Activated CD4-positive, alpha-beta T cell treated with anti-CD3 and anti-CD28 coated beads for 36 hours (primary cell): ENCODE measurements around the gene KMT2C. TPM values are rescaled to one million over a fixed set of nuclear protein-coding genes. Genes with fewer than 3 reads are reported as not detected.

Experiments used
- ATAC-seq: fragments of 200-7000 bp; cut with Tn5 transposase; one replicate; pipeline ENCODE4 v1.10.0; 2021; ENCODE audit warnings: mild to moderate bottlenecking, moderate library complexity
- CTCF ChIA-PET: fragments of 350-600 bp; sonication (Branson Sonifier 250); formaldehyde crosslinking; loops from one replicate; lab custom pipeline; 2021; ENCODE audit warnings: antibody characterized with exemption; lab: Charles Lee
- POLR2A ChIA-PET: fragments of 350-600 bp; sonication (Branson Sonifier 250); formaldehyde crosslinking; loops from one replicate; lab custom pipeline; 2021; ENCODE audit warnings: antibody characterized with exemption, inconsistent platforms; lab: Charles Lee
- DNase-seq: peaks from one replicate; pipeline ENCODE4 v3.0.0-alpha.2; 2020
- H3K27ac Mint-ChIP-seq: one replicate; pipeline ENCODE4 v1.8.0; 2021; ENCODE audit warnings: mixed read lengths
- H3K27me3 Mint-ChIP-seq: one replicate; pipeline ENCODE4 v1.8.0; 2021; ENCODE audit warnings: mixed read lengths
- H3K36me3 Mint-ChIP-seq: one replicate; pipeline ENCODE4 v1.8.0; 2021; ENCODE audit warnings: low read depth, mixed read lengths
- H3K4me1 Mint-ChIP-seq: one replicate; pipeline ENCODE4 v1.8.0; 2021; ENCODE audit warnings: mixed read lengths
- H3K4me3 Mint-ChIP-seq: one replicate; pipeline ENCODE4 v1.8.0; 2021; ENCODE audit warnings: mild to moderate bottlenecking, moderate library complexity, mixed read lengths
- H3K9me3 Mint-ChIP-seq: one replicate; pipeline ENCODE4 v1.8.0; 2021; ENCODE audit warnings: low read depth, mixed read lengths
- intact Hi-C, 2 experiments: fragments of 100-400 bp; cut with DNase I in 1 of 2; cut with micrococcal nuclease in 1 of 2; formaldehyde crosslinking; loops; one replicate each; pipeline versions ENCODE4 v1.14.2 to v1.15.1; 2022 to 2024; cut with DNase I, micrococcal nuclease
- total RNA-seq, 2 experiments: library from RNA; stranded (reverse); gene quantifications; one replicate each; pipeline ENCODE4 v1.2.3, GENCODE V29; 2021

KMT2C gene
- total RNA-seq, 2 experiments from 2014 or later: 35.9 to 42.7 TPM

DNA sequence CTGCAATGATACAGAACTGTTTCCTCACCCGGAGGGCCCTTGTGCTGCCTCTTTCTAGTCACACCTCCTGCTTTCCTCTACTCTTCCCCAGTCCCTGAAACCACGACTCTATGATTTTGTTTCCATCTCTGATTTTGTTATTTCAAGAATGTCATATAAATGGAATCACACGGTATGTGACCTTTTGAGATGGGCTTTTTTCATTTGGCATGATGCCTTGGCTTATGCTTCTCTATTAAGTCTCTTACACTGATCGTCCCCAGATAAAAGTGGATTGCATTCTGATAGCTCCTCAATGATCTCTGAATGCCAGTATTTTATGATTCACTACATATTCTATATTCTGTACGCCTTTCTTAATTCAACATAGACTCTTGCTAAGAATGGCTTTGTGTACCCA lies 332.1 kb downstream of the KMT2C start:
- POLR2A ChIA-PET: no interaction called here
- Mint-ChIP-seq H3K4me1 (no peaks in the 10 kb centered on the region), H3K36me3 (peaks cover 30% of the 10 kb centered on the region)

DNA sequence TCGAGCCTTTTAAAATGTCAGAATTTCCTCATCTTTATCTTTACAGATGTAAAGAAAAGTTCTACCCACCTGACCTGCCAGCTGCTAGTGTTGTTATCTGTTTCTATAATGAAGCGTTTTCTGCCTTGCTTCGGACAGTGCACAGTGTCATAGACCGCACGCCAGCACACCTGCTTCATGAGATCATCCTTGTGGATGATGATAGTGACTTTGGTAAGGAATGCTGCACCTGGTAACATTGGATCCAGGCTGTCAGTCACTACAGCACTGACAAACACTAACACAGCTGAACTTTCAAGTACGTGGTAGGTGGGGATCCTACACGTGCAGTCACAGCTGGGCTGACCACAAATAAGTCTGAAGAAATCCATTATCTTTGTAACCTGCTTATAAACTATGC lies 332.7 kb downstream of the KMT2C start:
- DNase-seq (no peak), ATAC-seq (no peak)
- ChIA-PET CTCF (interaction anchor here (0.7 kb wide), 1 partner anchor 13 kb away, joined by 3 read pairs; no protein-coding TSS in a partner anchor), POLR2A (no interaction called here)
- no peaks in the 10 kb centered on the region for H3K9me3 Mint-ChIP-seq
- H3K4me1 Mint-ChIP-seq: no peaks in the 10 kb centered on the region
- intact Hi-C loops: no loop called here
- no peak overlapping the region for H3K27ac Mint-ChIP-seq
- peaks cover 30% of the 10 kb centered on the region for H3K36me3 Mint-ChIP-seq
- H3K27me3 Mint-ChIP-seq: no peaks in the 10 kb centered on the region
- no peak overlapping the region for H3K4me3 Mint-ChIP-seq

More for the DNA sequence above, 332.1 kb downstream of the KMT2C start:
- H3K27me3 Mint-ChIP-seq: no peaks in the 10 kb centered on the region
- intact Hi-C loops: no loop called here
- ATAC-seq: no peak
- H3K27ac Mint-ChIP-seq: peak overlapping the region; percentile 16
- CTCF ChIA-PET: no interaction called here
- no peaks in the 10 kb centered on the region for H3K9me3 Mint-ChIP-seq
- no peak for DNase-seq
- no peak overlapping the region for H3K4me3 Mint-ChIP-seq

DNA sequence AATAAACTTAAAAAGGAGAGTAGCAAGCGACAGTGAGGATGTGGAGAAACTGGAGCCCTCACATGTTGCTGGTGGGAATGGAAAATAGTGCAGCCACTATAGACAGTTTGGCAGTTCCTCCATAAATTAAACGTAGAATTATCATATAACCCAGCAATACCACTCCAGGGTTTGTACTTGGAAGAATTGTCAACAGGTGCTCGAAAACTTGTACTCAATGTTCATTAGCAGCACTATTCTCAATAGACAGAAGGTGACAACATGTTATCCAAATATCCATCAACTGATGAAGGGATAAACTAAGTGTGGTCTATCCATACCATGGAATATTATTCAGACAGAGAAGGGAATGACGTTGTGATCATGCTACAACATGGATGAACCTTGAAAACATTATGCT lies 338.5 kb downstream of the KMT2C start:
- H3K27ac Mint-ChIP-seq: no peak overlapping the region
- no peaks in the 10 kb centered on the region for H3K27me3 Mint-ChIP-seq
- intact Hi-C loops: no loop called here
- H3K4me3 Mint-ChIP-seq: no peak overlapping the region
- ChIA-PET CTCF (no interaction called here), POLR2A (no interaction called here)
- H3K9me3 Mint-ChIP-seq: no peaks in the 10 kb centered on the region
- peaks cover 15% of the 10 kb centered on the region for H3K36me3 Mint-ChIP-seq
- DNase-seq: no peak
- ATAC-seq: no peak
- no peaks in the 10 kb centered on the region for H3K4me1 Mint-ChIP-seq

DNA sequence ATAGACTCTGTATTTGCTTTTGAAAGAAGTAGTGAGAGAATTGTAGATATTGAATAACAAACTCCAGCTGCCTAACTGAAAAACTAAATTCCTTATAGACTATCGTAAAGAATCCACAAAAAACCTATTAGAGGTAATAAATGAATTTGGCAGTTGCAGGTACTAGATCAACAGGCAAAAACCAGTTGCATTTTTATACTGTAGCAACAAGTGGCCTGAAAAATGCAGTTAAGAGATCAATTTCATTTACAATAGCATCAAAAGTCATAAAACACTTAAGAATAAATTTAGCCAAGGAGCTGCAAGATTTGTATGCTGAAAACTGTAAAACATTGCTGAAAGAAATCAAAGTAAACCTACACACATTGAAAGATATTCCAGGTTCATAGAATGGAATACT lies 340.0 kb downstream of the KMT2C start:
- Mint-ChIP-seq H3K9me3 (no peaks in the 10 kb centered on the region), H3K4me1 (no peaks in the 10 kb centered on the region), H3K27ac (no peak overlapping the region), H3K4me3 (no peak overlapping the region), H3K36me3 (peaks cover 9% of the 10 kb centered on the region), H3K27me3 (no peaks in the 10 kb centered on the region)
- intact Hi-C loops: no loop called here
- ChIA-PET CTCF (interaction anchor here (0.6 to 0.8 kb wide), 2 partner anchors 19 to 234 kb away, joined by 3 read pairs; no protein-coding TSS in a partner anchor), POLR2A (no interaction called here)
- ATAC-seq (no peak), DNase-seq (no peak)

DNA sequence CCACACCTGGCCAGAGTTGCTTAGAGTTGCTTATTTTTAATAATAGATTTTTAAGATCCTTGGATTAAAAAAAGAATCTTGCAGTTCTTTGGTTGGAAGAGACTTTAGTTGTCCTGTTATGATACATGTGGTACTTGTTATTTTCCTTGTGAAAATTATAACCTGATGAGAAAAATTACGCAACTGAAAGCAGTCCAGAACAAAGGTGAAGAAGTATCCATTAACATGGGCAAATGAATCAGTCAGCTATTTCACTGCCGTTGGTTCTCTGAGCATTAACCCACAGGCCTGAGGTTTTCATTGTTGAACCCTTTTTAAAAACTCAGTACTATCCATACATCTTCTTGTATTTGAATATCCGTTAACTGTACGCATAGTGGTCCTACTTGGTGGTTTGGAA lies 342.1 kb downstream of the KMT2C start:
- CTCF ChIA-PET: interaction anchor here (0.7 to 1.3 kb wide), 2 partner anchors 10 to 335 kb away, joined by 3 read pairs; no protein-coding TSS in a partner anchor
- no peak for DNase-seq
- POLR2A ChIA-PET: no interaction called here
- Mint-ChIP-seq H3K27ac (no peak overlapping the region), H3K9me3 (peaks cover 8% of the 10 kb centered on the region), H3K36me3 (peaks cover 18% of the 10 kb centered on the region), H3K27me3 (no peaks in the 10 kb centered on the region), H3K4me1 (no peaks in the 10 kb centered on the region), H3K4me3 (no peak overlapping the region)
- no peak for ATAC-seq
- intact Hi-C loops: no loop called here

DNA sequence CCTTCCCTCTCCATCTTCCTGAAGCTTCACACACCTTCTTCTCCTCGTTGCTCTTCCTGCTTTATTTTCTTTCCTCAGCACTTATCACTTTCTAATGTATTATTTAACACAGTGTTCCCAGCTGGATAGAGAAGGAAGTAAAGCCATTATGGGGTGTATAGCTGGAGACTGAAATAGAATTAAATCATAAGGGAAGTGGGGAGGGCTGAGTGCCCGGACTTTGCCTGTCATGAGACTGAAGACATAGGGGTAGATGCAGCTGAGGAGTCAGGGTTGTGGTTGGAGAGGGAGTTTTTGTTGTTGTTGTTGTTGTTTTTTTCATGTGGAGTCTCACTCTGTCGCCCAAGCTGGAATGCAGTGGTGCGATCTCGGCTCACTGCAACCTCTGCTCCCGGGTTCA lies 345.1 kb downstream of the KMT2C start:
- Mint-ChIP-seq H3K4me3 (no peak overlapping the region), H3K4me1 (no peaks in the 10 kb centered on the region), H3K27me3 (no peaks in the 10 kb centered on the region), H3K36me3 (peaks cover 25% of the 10 kb centered on the region), H3K27ac (no peak overlapping the region), H3K9me3 (peaks cover 21% of the 10 kb centered on the region)
- no peak for ATAC-seq
- ChIA-PET CTCF (interaction anchor here (1.3 kb wide), 1 partner anchor 16 kb away, joined by 3 read pairs; no protein-coding TSS in a partner anchor), POLR2A (no interaction called here)
- intact Hi-C loops: no loop called here
- no peak for DNase-seq

DNA sequence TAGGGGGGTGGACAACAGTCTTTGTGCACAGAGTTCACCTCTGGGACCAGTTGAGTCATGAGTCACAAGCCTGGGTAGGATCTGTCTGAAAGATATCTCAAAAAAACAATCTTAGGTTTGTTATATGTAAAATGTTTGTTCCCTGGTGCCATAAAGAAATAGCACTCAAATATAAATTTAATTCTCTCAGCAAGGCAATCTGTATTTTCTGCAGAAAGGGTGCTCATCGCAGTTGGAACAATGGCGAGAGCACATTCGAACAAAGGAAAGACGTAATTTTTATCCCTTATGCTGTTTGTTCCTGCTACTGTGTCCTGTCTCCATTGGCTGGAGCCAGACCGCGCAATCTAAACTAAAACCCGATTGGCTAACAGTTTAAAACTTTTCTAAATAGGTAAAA lies 346.6 kb downstream of the KMT2C start:
- Mint-ChIP-seq H3K27ac (no peak overlapping the region), H3K36me3 (peaks cover 27% of the 10 kb centered on the region), H3K4me3 (no peak overlapping the region), H3K27me3 (no peaks in the 10 kb centered on the region), H3K4me1 (no peaks in the 10 kb centered on the region), H3K9me3 (peaks cover 21% of the 10 kb centered on the region)
- DNase-seq: no peak
- intact Hi-C loops: no loop called here
- POLR2A ChIA-PET: no interaction called here
- no peak for ATAC-seq
- CTCF ChIA-PET: no interaction called here

DNA sequence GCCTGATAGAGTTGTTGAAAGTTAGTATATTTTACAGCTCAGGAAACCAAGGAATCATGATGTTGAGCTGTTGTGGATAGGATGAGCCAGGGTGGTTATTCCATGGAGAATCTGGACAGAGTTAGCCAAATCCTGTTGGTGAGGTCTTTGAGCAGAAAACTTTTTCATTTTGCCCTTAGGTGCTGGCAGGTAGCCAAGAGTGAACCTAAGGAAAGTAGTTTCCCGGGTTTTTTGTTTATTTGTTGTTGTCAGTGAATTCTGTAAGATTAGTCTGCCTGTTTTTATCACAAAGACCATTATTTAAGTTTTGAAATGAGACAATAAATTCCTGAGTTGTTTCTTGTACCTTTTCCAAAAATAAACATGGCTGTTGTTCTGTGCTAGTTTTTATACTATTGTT lies 349.3 kb downstream of the KMT2C start:
- no peak for ATAC-seq
- no peak overlapping the region for H3K27ac Mint-ChIP-seq
- H3K4me3 Mint-ChIP-seq: no peak overlapping the region
- H3K4me1 Mint-ChIP-seq: no peaks in the 10 kb centered on the region
- H3K27me3 Mint-ChIP-seq: no peaks in the 10 kb centered on the region
- CTCF ChIA-PET: no interaction called here
- peaks cover 22% of the 10 kb centered on the region for H3K9me3 Mint-ChIP-seq
- intact Hi-C loops: no loop called here
- POLR2A ChIA-PET: no interaction called here
- H3K36me3 Mint-ChIP-seq: peaks cover 34% of the 10 kb centered on the region
- DNase-seq: no peak

DNA sequence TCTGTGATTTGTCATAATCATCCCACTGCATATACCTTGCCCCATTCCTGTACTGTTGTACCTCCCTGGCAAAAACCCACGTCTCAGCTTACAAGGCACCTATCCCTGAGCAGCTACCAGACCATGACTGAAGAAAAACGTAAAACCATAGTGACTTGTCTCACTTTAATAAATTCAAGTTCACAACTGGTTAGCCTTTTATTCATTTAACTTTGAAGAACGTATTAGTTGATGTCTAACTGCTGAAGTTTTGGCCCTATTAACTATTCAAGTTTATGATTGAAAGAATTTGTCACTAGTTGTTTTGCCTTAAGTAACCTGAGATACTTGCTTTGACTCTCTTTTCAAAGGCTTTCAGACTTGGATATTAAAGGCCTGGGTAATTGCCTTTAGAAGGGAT lies 350.7 kb downstream of the KMT2C start:
- no peak for ATAC-seq
- no peak for DNase-seq
- Mint-ChIP-seq H3K9me3 (peaks cover 22% of the 10 kb centered on the region), H3K27ac (no peak overlapping the region), H3K4me1 (peaks cover under 1% of the 10 kb centered on the region), H3K4me3 (no peak overlapping the region), H3K36me3 (peaks cover 31% of the 10 kb centered on the region), H3K27me3 (no peaks in the 10 kb centered on the region)
- ChIA-PET CTCF (no interaction called here), POLR2A (no interaction called here)
- intact Hi-C loops: no loop called here

Other genes with a start within 250 kb of the KMT2C start
- gene XRCC2, start 240.1 kb upstream of the KMT2C start, total RNA-seq: 10 to 100 TPM; 19.3 to 23.6 TPM